GM10248 (cell line): Measurements from ENCODE around the gene KCTD10.

Experiments used
- CTCF ChIA-PET: fragments of 300-600 bp; sonication (Branson Sonifier 250); formaldehyde crosslinking; extraction: SDS; loops from one replicate; lab custom pipeline; 2021; ENCODE audit warnings: antibody characterized with exemption; lab: Yijun Ruan, JAX
- POLR2A ChIA-PET: fragments of 350-650 bp; sonication (Branson Sonifier 250); formaldehyde crosslinking; extraction: SDS; loops from one replicate; lab custom pipeline; 2020; ENCODE audit warnings: antibody characterized with exemption; lab: Yijun Ruan, JAX
- DNase-seq: peaks from one replicate; pipeline ENCODE4 v3.0.0; 2012; ENCODE audit errors: extremely low spot score
- CTCF ChIP-seq: IDR thresholded peaks from 2 replicates; pipeline ENCODE4 v1.5.1; 2012; ENCODE audit warnings: mild to moderate bottlenecking, low read depth; ENCODE audit errors: extremely low read depth, missing control alignments, control extremely low read depth

The KCTD10 gene

GRCh38 chr12:109521831-109522230 lies 44.7 kb upstream of the KCTD10 start:
- ChIA-PET CTCF (interaction anchor here (3.6 kb wide), 1 partner anchor 253 kb away, joined by 25 read pairs; no protein-coding TSS in a partner anchor), POLR2A (no interaction called here)
- no peak for TF ChIP-seq CTCF
- no peak for DNase-seq

DNA sequence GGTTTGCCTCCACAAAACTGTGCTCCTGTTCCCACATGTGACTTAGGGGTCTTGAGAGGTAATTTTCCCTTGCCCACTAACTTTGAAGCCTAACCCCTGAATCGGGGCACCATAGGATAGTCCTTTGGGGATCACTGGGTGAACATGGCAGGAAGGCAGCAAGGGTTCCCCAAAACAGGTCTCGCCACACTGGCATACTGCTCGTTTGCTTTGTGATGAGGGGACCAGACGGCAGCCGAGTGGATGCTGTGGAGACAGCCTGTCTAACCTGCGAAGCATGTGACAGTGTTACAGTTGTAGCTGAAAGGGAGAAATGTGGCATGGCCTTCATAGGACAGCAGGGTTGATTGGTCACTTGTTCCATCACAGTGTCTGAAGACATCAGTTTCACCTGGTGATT lies 42.7 kb upstream of the KCTD10 start:
- DNase-seq: no peak
- ChIA-PET POLR2A (no interaction called here), CTCF (interaction anchor here (0.8 to 3.6 kb wide), 14 partner anchors 10 to 262 kb away, joined by 3 to 25 read pairs (median 3); no protein-coding TSS in a partner anchor)
- TF ChIP-seq CTCF: no peak

DNA sequence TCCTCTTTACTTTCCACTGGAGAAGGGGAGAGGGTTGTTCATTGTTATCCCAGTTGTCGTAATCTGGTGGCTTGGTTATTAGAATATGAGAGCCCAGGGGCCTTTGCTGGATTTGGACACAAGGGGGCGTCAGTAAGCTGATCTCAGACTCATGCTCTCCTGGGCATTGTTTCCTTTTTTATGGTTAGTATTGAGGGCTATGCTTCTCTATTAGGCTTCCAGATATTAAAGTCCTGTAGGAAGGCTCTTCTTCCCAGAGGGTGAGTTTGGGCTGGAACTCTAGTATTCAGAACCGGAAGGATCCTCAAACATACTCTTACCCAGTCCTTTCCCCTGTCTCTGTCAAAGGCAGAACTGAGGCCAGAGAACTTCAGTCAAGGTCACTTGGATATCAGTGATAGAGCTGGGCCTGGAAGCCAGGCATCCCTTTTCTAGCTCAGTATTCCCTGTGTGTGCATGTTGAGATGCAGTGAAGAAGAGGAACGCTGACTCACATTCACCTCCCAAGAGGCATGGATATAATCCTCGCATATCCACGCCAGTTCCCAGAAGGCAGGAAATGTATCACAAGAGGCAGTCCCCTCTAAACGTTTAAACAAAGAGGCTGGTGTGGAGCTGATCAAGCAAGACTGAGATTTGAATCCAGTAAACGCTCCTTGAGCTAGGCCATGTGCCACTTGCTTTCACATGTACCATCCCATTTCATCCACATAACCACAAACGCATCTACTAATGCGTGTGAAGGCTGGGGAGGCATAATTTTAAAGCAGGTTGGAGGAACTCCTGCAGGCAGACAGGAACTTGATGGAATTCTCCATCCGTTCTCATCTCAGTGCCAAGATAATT lies 41.9 kb upstream of the KCTD10 start:
- TF ChIP-seq CTCF: peak; percentile 64
- DNase-seq: peak; percentile 64
- ChIA-PET POLR2A (no interaction called here), CTCF (interaction anchor here (0.7 to 3.6 kb wide), 22 partner anchors 10 to 326 kb away, joined by 3 to 25 read pairs (median 3); no protein-coding TSS in a partner anchor)

DNA sequence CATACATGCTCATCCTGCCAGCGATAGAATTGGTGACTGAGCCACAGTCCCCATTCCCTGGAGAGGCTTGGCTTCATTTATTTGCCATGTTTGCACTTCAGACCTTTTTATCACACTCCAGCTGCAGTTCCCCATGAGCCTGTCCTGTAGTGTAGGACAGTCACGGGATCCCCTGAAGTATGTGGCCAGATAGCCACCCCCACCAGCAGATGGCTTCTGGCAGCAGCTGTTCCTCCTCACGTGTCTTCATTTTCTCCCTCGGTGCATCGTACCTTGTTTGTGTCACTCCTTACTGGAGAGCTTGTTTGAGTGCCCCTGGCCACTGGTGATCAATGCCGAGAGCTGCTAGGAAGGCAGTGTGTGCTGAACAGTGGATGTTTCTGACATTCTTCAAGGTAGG lies 40.5 kb upstream of the KCTD10 start:
- no peak for DNase-seq
- CTCF ChIA-PET: interaction anchor here (0.8 to 3.2 kb wide), 11 partner anchors 8 to 327 kb away, joined by 3 to 30 read pairs (median 4); no protein-coding TSS in a partner anchor
- POLR2A ChIA-PET: no interaction called here
- no peak for TF ChIP-seq CTCF

DNA sequence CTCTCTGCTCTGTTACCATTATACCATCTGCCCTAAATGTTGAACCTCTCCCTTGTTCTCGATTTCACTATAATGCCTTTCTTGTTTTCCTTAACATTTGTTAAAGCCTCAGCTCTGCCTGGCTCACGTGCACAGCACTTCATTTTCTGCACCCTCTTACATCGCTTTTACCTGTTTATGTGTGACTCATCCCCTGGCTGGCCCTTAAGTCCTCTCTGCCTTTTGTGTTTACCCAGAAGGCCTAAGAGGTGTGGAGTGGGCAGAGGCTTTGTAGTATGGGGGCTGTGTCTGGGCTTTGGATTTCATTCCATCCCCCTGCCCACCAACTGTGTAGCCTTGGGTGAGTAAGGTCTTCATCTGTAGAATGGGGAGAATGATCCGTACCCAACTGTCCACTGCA lies 36.9 kb upstream of the KCTD10 start:
- TF ChIP-seq CTCF: no peak
- ChIA-PET CTCF (no interaction called here), POLR2A (no interaction called here)
- no peak for DNase-seq

DNA sequence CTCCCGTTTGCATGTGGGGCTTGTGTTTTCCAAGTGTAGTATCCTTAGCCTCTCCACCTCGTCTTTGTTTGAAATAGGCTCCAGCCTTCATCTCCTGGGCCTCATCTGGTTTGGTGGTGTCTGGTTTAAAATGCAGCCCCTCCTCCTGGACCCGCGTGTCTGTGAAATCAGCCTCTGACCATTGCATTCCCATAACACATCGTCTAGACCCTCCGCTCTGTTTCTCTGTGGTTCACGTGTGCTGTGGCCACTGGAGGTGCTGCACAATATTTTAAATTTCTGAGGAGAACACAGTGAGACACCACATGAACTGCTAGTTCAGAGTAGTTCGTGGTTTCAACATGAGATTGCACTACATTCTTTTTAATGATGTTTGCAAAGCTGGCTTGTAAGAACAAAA lies 36.0 kb upstream of the KCTD10 start:
- no peak for TF ChIP-seq CTCF
- POLR2A ChIA-PET: no interaction called here
- CTCF ChIA-PET: interaction anchor here (1.4 kb wide), 1 partner anchor 262 kb away, joined by 3 read pairs; no protein-coding TSS in a partner anchor
- no peak for DNase-seq
